ENCODE measurements around the gene B4GALT1.
A peak's percentile ranks its signal among the peaks of the same experiment; 100 is the strongest.

Gene B4GALT1

DNA sequence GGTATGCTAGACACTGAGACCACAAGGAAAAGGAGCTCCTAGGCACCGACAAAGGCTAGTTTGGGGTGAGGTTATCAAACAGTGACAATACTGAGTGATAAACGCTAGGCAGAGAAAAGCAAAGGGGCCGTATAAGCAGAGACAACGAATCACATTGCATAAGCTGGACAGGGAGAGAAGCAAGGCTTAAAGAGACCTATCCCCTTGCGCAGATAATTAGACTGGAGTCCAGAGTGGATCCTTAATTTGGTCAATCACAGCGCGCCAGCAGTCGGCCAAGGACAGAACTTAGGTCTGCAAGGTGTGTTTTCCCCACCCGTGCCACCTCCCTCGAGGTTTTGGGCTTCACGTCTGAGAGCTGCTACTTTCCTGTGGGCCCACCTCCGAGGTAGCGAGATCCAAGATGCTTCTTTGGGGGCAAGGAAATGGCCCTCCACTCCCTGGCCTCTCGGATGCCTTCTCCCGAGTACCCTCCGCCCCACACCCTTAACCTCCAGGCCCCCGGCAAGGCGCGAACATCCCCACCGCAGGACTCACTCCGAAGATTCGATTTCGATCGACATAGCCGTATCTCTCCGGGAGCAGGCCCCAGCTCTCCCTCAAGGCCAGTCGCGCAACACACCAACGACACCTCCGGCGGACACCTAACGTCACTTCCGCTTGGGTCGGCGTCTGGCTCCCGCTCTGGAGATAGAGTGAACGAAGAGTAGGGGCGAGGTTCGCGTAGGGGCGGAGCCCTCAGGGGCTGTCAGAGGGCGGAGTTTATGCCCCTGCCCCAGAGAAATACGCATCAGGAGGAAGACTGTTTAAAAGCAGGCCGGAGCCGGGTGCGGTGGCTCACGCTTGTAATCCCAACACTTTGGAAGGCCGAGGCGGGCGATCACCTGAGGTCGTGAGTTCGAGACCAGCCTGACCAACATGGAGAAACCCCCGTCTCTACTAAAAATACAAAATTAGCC lies 90.8 kb downstream of the B4GALT1 start, which contains the start of gene SMU1:
SMU1 (minus strand) TSS at position 629 of the 959 bp plus-strand sequence; CDS start at position 563, 66 bp downstream.
- DNase-seq = peak; percentile 93
- H3K27me3 Mint-ChIP-seq (ENCODE audit: low read depth, poor library complexity) = no peaks in the 10 kb centered on the region

GRCh38 chr9:33068991-33069390 lies 98.1 kb downstream of the B4GALT1 start:
- no peak for DNase-seq
- H3K27ac Mint-ChIP-seq = no peak overlapping the region
- no peaks in the 10 kb centered on the region for H3K9me3 Mint-ChIP-seq
- TF ChIP-seq, protein P1, sequence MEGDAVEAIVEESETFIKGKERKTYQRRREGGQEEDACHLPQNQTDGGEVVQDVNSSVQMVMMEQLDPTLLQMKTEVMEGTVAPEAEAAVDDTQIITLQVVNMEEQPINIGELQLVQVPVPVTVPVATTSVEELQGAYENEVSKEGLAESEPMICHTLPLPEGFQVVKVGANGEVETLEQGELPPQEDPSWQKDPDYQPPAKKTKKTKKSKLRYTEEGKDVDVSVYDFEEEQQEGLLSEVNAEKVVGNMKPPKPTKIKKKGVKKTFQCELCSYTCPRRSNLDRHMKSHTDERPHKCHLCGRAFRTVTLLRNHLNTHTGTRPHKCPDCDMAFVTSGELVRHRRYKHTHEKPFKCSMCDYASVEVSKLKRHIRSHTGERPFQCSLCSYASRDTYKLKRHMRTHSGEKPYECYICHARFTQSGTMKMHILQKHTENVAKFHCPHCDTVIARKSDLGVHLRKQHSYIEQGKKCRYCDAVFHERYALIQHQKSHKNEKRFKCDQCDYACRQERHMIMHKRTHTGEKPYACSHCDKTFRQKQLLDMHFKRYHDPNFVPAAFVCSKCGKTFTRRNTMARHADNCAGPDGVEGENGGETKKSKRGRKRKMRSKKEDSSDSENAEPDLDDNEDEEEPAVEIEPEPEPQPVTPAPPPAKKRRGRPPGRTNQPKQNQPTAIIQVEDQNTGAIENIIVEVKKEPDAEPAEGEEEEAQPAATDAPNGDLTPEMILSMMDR (IDR thresholded peaks at IDR 0.05) = no peak
- no peak overlapping the region for H3K4me3 Mint-ChIP-seq
- H3K4me1 Mint-ChIP-seq = no peaks in the 10 kb centered on the region
- H3K36me3 Mint-ChIP-seq (ENCODE audit: low read depth) = peaks cover 59% of the 10 kb centered on the region
- no peaks in the 10 kb centered on the region for H3K27me3 Mint-ChIP-seq (ENCODE audit: low read depth, poor library complexity)

More for the DNA sequence above, 90.8 kb downstream of the B4GALT1 start, which contains the start of gene SMU1:
- Mint-ChIP-seq H3K4me3 (peak within 1 kb of the TSS; percentile 100), H3K36me3 (ENCODE audit: low read depth) (peaks cover 22% of the 10 kb centered on the region), H3K27ac (peak within 1 kb of the TSS; percentile 100), H3K4me1 (peaks cover 15% of the 10 kb centered on the region), H3K9me3 (no peaks in the 10 kb centered on the region)
- TF ChIP-seq, protein P1 (IDR thresholded peaks at IDR 0.05) = no peak

DNA sequence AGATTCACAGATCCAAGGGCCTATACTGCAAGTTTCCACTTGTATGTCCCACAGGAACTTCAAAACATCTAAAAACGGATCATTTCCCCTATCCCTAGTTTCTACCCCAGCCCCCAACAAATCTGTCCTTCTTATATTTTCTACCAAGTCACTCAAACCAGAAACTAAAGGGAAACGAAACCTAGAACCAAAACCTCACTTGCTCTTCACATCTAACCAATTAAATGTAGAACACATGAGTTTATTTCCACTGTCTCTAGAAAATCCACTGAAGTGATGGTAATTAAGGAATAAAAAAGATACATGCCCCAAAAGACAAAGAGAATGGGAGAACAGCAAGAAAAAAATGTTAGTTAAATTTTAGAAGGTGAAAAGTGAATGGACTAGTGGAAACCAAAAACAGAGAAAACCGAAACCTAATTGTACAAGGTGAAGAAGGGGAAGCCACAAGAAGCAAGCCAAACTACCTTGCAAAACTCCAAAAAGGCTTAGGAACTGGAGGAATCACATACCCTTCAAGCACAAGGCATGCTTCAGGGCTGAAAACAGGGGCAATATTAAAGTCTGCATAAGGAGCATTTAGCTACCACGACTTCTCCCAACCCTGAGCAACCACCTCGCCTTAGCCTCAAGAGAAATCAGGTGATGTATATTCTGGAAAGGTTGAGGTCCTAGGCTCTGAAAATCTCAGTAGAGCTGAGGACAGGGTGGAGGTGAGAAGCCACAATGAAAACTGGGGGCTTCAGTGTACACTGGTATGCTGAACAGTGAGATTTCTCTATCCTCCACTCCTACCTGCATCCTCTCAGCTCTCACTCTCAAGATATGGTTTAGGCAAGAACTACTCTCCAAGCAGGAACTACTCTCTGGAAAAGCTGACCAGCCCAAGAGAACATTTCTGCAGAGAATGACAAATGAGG lies 101.7 kb downstream of the B4GALT1 start:
- Mint-ChIP-seq H3K4me1 (no peaks in the 10 kb centered on the region), H3K36me3 (ENCODE audit: low read depth) (peaks cover 66% of the 10 kb centered on the region), H3K27me3 (ENCODE audit: low read depth, poor library complexity) (no peaks in the 10 kb centered on the region), H3K9me3 (no peaks in the 10 kb centered on the region), H3K27ac (no peak overlapping the region), H3K4me3 (no peak overlapping the region)
- TF ChIP-seq, protein P1 (IDR thresholded peaks at IDR 0.05) = no peak
- no peak for DNase-seq

All from nephron progenitor cell (in vitro differentiated cells).